Mesenchymal stem cell (in vitro differentiated cells and primary cell): ENCODE measurements around the gene TNRC6A.

Experiments
- DNase-seq: peaks from one replicate; pipeline ENCODE4 v3.0.0-alpha.2; 2013
- H2AFZ ChIP-seq: one replicate; pipeline ENCODE4 v1.6.1; 2013; ENCODE audit warnings: low read depth, mild to moderate bottlenecking, control low read depth, inconsistent platforms, low read length, moderate library complexity
- H2AK5ac ChIP-seq: 2 replicates; pipeline ENCODE4 v1.6.1; 2013; ENCODE audit warnings: low read length, moderate library complexity, mild to moderate bottlenecking, inconsistent platforms; ENCODE audit not compliant: severe bottlenecking
- H2BK120ac ChIP-seq: one replicate; pipeline ENCODE4 v1.6.1; 2013; ENCODE audit warnings: low read depth, mild to moderate bottlenecking, inconsistent platforms, low read length, moderate library complexity
- H2BK12ac ChIP-seq, 2 experiments: one replicate each; pipeline ENCODE4 v1.6.1; 2013; ENCODE audit warnings: inconsistent platforms in 2 of 2, low read length in 2 of 2, mild to moderate bottlenecking in 2 of 2, moderate library complexity in 2 of 2, control low read depth in 1 of 2
- H2BK15ac ChIP-seq: one replicate; pipeline ENCODE4 v1.6.1; 2013; ENCODE audit warnings: mild to moderate bottlenecking, low read depth, inconsistent platforms; ENCODE audit not compliant: poor library complexity, severe bottlenecking
- H2BK5ac ChIP-seq: 2 replicates; pipeline ENCODE4 v1.6.1; 2013; ENCODE audit warnings: low read depth, mild to moderate bottlenecking, low read length, control low read depth, inconsistent platforms; ENCODE audit not compliant: poor library complexity, severe bottlenecking
- H3K14ac ChIP-seq, 2 experiments: one replicate each; pipeline ENCODE4 v1.6.1; 2013; ENCODE audit warnings: inconsistent platforms in 2 of 2, low read length in 2 of 2, control low read depth in 1 of 2, mild to moderate bottlenecking in 1 of 2, moderate library complexity in 1 of 2
- H3K18ac ChIP-seq, 2 experiments: one replicate each; pipeline ENCODE4 v1.6.1; 2013; ENCODE audit warnings: inconsistent platforms in 2 of 2, low read length in 2 of 2, control low read depth in 1 of 2, low read depth in 1 of 2, mild to moderate bottlenecking in 1 of 2
- H3K23ac ChIP-seq, 2 experiments: one replicate each; pipeline ENCODE4 v1.6.1; 2013; ENCODE audit warnings: inconsistent platforms in 2 of 2, low read length in 2 of 2, mild to moderate bottlenecking in 2 of 2, moderate library complexity in 2 of 2, control low read depth in 1 of 2
- H3K27ac ChIP-seq: 2 replicates; pipeline ENCODE4 v1.5.1; 2013; ENCODE audit warnings: mild to moderate bottlenecking, moderate library complexity, low read length, control low read depth, inconsistent platforms; ENCODE audit not compliant: poor library complexity, severe bottlenecking
- H3K27me3 ChIP-seq, 2 experiments: 2 replicates each; pipeline versions ENCODE4 v1.6.1 to v1.7.0; 2013; ENCODE audit warnings: low read length in 2 of 2, mild to moderate bottlenecking in 2 of 2, moderate library complexity in 2 of 2, control low read depth in 1 of 2, inconsistent platforms in 1 of 2; ENCODE audit not compliant: control insufficient read depth in 1 of 2, insufficient read depth in 1 of 2
- H3K36me3 ChIP-seq, 2 experiments: 2 replicates each; pipeline versions ENCODE4 v1.6.1 to v1.7.0; 2013; ENCODE audit warnings: low read length in 2 of 2, control low read depth in 1 of 2, inconsistent platforms in 1 of 2, low read depth in 1 of 2, mild to moderate bottlenecking in 1 of 2; ENCODE audit not compliant: insufficient read depth in 2 of 2, control insufficient read depth in 1 of 2
- H3K4ac ChIP-seq, 2 experiments: one replicate each; pipeline ENCODE4 v1.6.1; 2013; ENCODE audit warnings: inconsistent platforms in 2 of 2, low read length in 2 of 2, mild to moderate bottlenecking in 2 of 2, moderate library complexity in 2 of 2, control low read depth in 1 of 2, low read depth in 1 of 2
- H3K4me1 ChIP-seq: 2 replicates; pipeline ENCODE4 v1.6.1; 2013; ENCODE audit warnings: low read depth, low read length, control low read depth; ENCODE audit not compliant: control insufficient read depth, insufficient read depth
- H3K4me2 ChIP-seq: 2 replicates; pipeline ENCODE4 v1.6.1; 2013; ENCODE audit warnings: low read length, mild to moderate bottlenecking, inconsistent platforms; ENCODE audit not compliant: poor library complexity, severe bottlenecking
- H3K4me3 ChIP-seq, 2 experiments: 2 replicates each; pipeline versions ENCODE4 v1.5.1 to v1.7.0; 2013; ENCODE audit warnings: low read length in 2 of 2, mild to moderate bottlenecking in 2 of 2, control low read depth in 1 of 2, low read depth in 1 of 2; ENCODE audit not compliant: insufficient read depth in 1 of 2
- H3K79me1 ChIP-seq: replicated peaks from 2 replicates; pipeline ENCODE4 v1.6.1; 2013; ENCODE audit warnings: mild to moderate bottlenecking, control low read depth, low read length, inconsistent platforms; ENCODE audit not compliant: poor library complexity, severe bottlenecking
- H3K9ac ChIP-seq: 2 replicates; pipeline ENCODE4 v1.7.0; 2013; ENCODE audit warnings: mild to moderate bottlenecking, low read length, moderate library complexity
- H3K9me3 ChIP-seq: 2 replicates; pipeline ENCODE4 v1.7.0; 2013; ENCODE audit warnings: mild to moderate bottlenecking, low read length; ENCODE audit not compliant: control insufficient read depth
- H4K8ac ChIP-seq: one replicate; pipeline ENCODE4 v1.6.1; 2013; ENCODE audit warnings: inconsistent platforms, mild to moderate bottlenecking, low read length, moderate library complexity
- H4K91ac ChIP-seq: one replicate; pipeline ENCODE4 v1.6.1; 2013; ENCODE audit warnings: mild to moderate bottlenecking, low read length, inconsistent platforms
- WGBS: methylation state at CpG from one replicate; pipeline ENCODE4 v1.1.7; 2013; ENCODE audit warnings: mixed read lengths; 5-methylcytosine and 5-hydroxymethylcytosine counted together

TNRC6A gene

DNA sequence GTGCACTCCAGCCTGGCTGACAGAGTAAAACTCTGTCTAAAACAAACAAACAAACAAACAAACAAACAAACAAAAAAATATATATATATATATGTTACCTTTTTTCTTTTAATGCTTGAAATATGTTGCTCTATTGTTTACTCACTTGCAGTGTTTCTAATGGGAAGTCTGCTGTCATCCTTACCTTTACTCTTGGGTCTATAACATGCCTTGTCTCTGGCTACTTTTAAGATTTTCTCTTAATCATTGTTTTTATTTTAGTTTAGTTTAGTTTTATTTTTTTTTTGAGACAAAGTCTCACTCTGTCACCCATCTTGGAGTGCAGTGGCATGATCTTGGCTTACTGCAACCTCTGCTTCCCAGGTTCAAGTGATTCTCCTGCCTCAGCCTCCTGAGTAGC, 16.1 kb upstream of the TNRC6A start:
- no peak overlapping the region for H2BK120ac ChIP-seq
- H3K14ac ChIP-seq: no peak overlapping the region
- no peak overlapping the region for H3K27ac ChIP-seq
- no peaks in the 10 kb centered on the region for H3K36me3 ChIP-seq
- no peak overlapping the region for H3K9ac ChIP-seq
- no peaks in the 10 kb centered on the region for H3K4me1 ChIP-seq
- H2BK15ac ChIP-seq: no peak overlapping the region
- no peak overlapping the region for H2AFZ ChIP-seq
- H4K91ac ChIP-seq: no peak overlapping the region
- H3K18ac ChIP-seq: no peak overlapping the region
- no peak overlapping the region for H2BK5ac ChIP-seq
- no peak overlapping the region for H4K8ac ChIP-seq
- no peak for DNase-seq
- H2AK5ac ChIP-seq: no peak overlapping the region
- no peaks in the 10 kb centered on the region for H3K27me3 ChIP-seq
- no peaks in the 10 kb centered on the region for H3K79me1 ChIP-seq
- H3K4me3 ChIP-seq: no peak overlapping the region
- no peak overlapping the region for H2BK12ac ChIP-seq
- H3K23ac ChIP-seq: no peak overlapping the region
- no peak overlapping the region for H3K4ac ChIP-seq
- no peak overlapping the region for H3K4me2 ChIP-seq
- H3K9me3 ChIP-seq: no peaks in the 10 kb centered on the region

DNA sequence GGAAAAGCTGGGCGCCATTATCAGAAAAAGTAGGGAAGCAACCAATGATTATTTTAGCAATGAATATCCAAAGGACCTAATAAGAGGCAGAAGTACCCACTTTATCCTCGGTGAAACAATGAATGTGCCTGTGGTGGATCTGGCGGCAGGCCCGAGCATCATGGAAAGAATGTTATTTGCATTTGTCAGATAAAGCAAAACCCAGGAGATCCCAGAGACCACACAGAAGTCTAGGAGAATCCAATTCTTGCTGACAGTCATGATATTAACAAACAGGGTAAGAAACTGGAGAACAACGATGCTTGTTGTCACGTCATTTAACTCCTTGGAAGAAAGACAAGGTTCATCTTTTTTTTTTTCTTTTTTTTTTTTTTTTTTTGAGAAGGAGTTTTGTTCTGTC, 12.0 kb upstream of the TNRC6A start:
- Histone ChIP-seq H3K27ac (no peak overlapping the region), H3K4me3 (no peak overlapping the region), H3K14ac (no peak overlapping the region), H3K4ac (no peak overlapping the region), H2BK12ac (no peak overlapping the region), H3K27me3 (no peaks in the 10 kb centered on the region), H3K9ac (no peak overlapping the region), H3K36me3 (no peaks in the 10 kb centered on the region), H3K4me2 (no peak overlapping the region), H3K18ac (no peak overlapping the region), H3K9me3 (no peaks in the 10 kb centered on the region), H2AK5ac (no peak overlapping the region), H3K23ac (no peak overlapping the region), H2AFZ (no peak overlapping the region), H3K79me1 (no peaks in the 10 kb centered on the region), H2BK120ac (no peak overlapping the region), H2BK5ac (no peak overlapping the region), H4K8ac (no peak overlapping the region), H3K4me1 (no peaks in the 10 kb centered on the region), H2BK15ac (no peak overlapping the region), H4K91ac (no peak overlapping the region)
- no peak for DNase-seq
- 96% methylated on average over 4 of the region's 6 CpGs for WGBS

DNA sequence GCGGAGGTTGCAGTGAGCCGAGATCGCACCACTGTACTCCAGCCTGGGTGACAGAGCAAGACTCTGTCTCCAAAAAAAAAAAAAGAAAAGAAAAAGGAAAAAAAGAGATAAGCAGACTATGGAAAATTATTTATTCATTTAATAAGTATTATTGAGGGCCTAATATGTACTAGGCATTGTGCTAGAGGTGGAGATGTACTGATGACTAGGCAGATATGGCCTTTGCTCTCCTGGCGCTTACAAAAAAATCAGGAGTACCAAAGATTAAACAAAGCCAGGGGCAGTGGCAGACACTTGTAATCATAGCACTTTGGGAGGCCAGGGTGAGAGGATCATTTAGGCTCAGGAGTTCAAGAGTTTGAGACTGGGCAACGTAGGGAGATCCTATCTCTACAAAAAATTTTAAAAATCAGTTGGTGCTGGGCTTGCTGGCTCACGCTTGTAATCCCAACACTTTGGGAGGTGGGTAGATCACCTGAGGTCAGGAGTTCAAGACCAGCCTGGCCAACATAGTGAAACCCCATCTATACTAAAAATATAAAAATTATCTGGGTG, 10.4 kb upstream of the TNRC6A start:
- Histone ChIP-seq H2BK120ac (no peak overlapping the region), H2BK12ac (no peak overlapping the region), H3K9me3 (no peaks in the 10 kb centered on the region), H3K79me1 (no peaks in the 10 kb centered on the region), H3K14ac (no peak overlapping the region), H3K27ac (no peak overlapping the region), H4K91ac (no peak overlapping the region), H3K4me2 (no peak overlapping the region), H2BK5ac (no peak overlapping the region), H2AK5ac (no peak overlapping the region), H4K8ac (no peak overlapping the region), H3K4ac (no peak overlapping the region), H3K4me3 (no peak overlapping the region), H3K4me1 (peaks cover 2% of the 10 kb centered on the region), H2AFZ (no peak overlapping the region), H3K36me3 (no peaks in the 10 kb centered on the region), H3K9ac (no peak overlapping the region), H2BK15ac (no peak overlapping the region), H3K18ac (no peak overlapping the region), H3K23ac (no peak overlapping the region), H3K27me3 (no peaks in the 10 kb centered on the region)
- no peak for DNase-seq
- 98% methylated on average over 2 of the region's 6 CpGs for WGBS

DNA sequence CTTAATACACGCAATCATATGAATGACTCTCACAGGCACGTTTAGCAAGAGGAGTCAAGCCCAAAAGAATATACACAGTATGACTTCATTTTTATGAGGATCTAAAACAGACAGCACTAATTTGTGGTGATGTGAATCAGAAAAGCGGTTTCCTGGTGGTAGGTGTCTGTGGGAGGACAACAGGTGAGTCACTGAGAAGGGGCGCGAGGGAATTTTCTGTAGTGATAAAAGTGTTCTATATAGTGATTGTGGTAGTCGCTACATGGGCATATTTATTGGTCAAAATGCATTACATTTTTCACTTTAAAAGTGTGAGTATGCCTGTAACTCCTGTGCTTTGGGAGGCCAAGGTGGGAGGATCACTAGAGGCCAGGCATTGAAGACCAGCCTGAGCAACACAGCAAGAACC, 7.6 kb upstream of the TNRC6A start:
- no peak overlapping the region for H3K9ac ChIP-seq
- H2AK5ac ChIP-seq: no peak overlapping the region

More for the DNA sequence above, 7.6 kb upstream of the TNRC6A start:
- Histone ChIP-seq H3K14ac (no peak overlapping the region), H3K4me3 (no peak overlapping the region), H3K4me2 (no peak overlapping the region), H3K79me1 (no peaks in the 10 kb centered on the region), H2BK5ac (no peak overlapping the region), H3K4ac (no peak overlapping the region), H3K23ac (no peak overlapping the region), H3K4me1 (peaks cover 2% of the 10 kb centered on the region), H2BK120ac (no peak overlapping the region), H4K8ac (no peak overlapping the region), H4K91ac (no peak overlapping the region), H2AFZ (no peak overlapping the region), H3K27me3 (no peaks in the 10 kb centered on the region), H3K27ac (no peak overlapping the region), H3K18ac (no peak overlapping the region), H3K9me3 (no peaks in the 10 kb centered on the region), H2BK15ac (no peak overlapping the region), H3K36me3 (no peaks in the 10 kb centered on the region), H2BK12ac (no peak overlapping the region)
- 98% methylated on average over 5 of the region's 6 CpGs for WGBS
- no peak for DNase-seq
